Progenitor cell of endocrine pancreas (in vitro differentiated cells): Measurements from ENCODE around the gene SHKBP1. TPM values are rescaled to one million over a fixed set of nuclear protein-coding genes. Genes with fewer than 3 reads are reported as not detected.
A peak's percentile ranks its signal among the peaks of the same experiment; 100 is the strongest.

Source experiments
- DNase-seq: peaks from one replicate; pipeline ENCODE4 v3.0.0; 2021; ENCODE audit warnings: low spot score; ENCODE audit not compliant: unreplicated experiment
- H3K27ac Mint-ChIP-seq: 2 replicates; pipeline ENCODE4 v1.8.0; 2021; ENCODE audit warnings: mild to moderate bottlenecking, moderate library complexity, mixed read lengths
- H3K27me3 Mint-ChIP-seq: 2 replicates; pipeline ENCODE4 v1.8.0; 2021; ENCODE audit warnings: mixed read lengths
- H3K36me3 Mint-ChIP-seq: 2 replicates; pipeline ENCODE4 v1.8.0; 2022; ENCODE audit warnings: mixed read lengths; ENCODE audit not compliant: insufficient read depth
- H3K4me1 Mint-ChIP-seq: 2 replicates; pipeline ENCODE4 v1.8.0; 2021; ENCODE audit warnings: low read depth, mixed read lengths
- H3K4me3 Mint-ChIP-seq: 2 replicates; pipeline ENCODE4 v1.8.0; 2021; ENCODE audit warnings: low read depth, mild to moderate bottlenecking, moderate library complexity, mixed read lengths
- H3K9me3 Mint-ChIP-seq: 2 replicates; pipeline ENCODE4 v1.8.0; 2021; ENCODE audit warnings: low read depth, mixed read lengths
- total RNA-seq: library from RNA; stranded (reverse); gene quantifications from 2 replicates; pipeline ENCODE4 v1.2.1, GENCODE V29; 2021
- TF ChIP-seq, protein P1 (sequence below): fragments of 200-600 bp; sonication (generic); IDR thresholded peaks from one replicate; pipeline ENCODE4 v1.5.0; 2021; ENCODE audit warnings: antibody characterized with exemption, mild to moderate bottlenecking; ENCODE audit not compliant: unreplicated experiment

Gene SHKBP1
- total RNA-seq, 1 donor from 2014 or later: 114 TPM

- Mint-ChIP-seq H3K4me3 (peak overlapping the region; percentile 60), H3K9me3 (no peaks in the 10 kb centered on the region), H3K27ac (no peak overlapping the region), H3K4me1 (peaks cover 7% of the 10 kb centered on the region), H3K27me3 (peaks cover 95% of the 10 kb centered on the region), H3K36me3 (no peaks in the 10 kb centered on the region)
- peak; percentile 51 for DNase-seq
- TF ChIP-seq, protein P1, sequence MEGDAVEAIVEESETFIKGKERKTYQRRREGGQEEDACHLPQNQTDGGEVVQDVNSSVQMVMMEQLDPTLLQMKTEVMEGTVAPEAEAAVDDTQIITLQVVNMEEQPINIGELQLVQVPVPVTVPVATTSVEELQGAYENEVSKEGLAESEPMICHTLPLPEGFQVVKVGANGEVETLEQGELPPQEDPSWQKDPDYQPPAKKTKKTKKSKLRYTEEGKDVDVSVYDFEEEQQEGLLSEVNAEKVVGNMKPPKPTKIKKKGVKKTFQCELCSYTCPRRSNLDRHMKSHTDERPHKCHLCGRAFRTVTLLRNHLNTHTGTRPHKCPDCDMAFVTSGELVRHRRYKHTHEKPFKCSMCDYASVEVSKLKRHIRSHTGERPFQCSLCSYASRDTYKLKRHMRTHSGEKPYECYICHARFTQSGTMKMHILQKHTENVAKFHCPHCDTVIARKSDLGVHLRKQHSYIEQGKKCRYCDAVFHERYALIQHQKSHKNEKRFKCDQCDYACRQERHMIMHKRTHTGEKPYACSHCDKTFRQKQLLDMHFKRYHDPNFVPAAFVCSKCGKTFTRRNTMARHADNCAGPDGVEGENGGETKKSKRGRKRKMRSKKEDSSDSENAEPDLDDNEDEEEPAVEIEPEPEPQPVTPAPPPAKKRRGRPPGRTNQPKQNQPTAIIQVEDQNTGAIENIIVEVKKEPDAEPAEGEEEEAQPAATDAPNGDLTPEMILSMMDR: no peak
Observed at GRCh38 chr19:40609561-40610395, 33.1 kb downstream of the SHKBP1 start.

DNA sequence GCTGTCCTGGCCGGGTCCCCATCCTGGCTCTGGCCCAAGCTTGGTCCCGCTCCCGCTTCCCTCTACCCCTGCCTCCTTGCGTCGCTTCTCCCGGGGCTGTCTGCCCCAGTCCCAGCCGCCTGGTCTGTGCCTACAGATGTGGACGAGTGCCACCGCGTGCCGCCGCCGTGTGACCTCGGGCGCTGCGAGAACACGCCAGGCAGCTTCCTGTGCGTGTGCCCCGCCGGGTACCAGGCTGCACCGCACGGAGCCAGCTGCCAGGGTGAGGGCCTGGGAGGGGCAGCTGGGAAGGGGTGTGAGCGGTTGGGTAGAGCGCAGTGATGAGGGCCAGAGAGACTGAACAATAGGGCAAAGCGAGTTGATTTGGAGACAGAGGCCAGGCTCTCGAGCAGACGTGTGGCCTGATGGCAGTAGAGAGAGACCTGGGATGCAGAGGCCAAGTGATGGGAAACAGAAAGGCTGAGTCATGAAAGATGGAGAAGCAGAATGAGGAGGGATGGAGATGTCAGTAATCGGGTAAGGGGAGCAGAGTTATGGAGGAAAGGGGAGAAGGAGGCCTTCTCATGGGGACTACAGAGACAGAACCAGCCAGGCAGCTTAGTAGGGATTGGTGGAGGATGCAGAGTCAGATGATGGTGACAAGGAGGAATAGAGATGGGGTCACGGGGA is 33.9 kb downstream of the SHKBP1 start:
- TF ChIP-seq, protein P1: no peak
- H3K27me3 Mint-ChIP-seq: peaks cover 95% of the 10 kb centered on the region
- DNase-seq: no peak
- no peak overlapping the region for H3K27ac Mint-ChIP-seq
- H3K36me3 Mint-ChIP-seq: no peaks in the 10 kb centered on the region
- no peaks in the 10 kb centered on the region for H3K9me3 Mint-ChIP-seq
- no peak overlapping the region for H3K4me3 Mint-ChIP-seq
- peaks cover 7% of the 10 kb centered on the region for H3K4me1 Mint-ChIP-seq

GRCh38 chr19:40611096-40611495 is 34.4 kb downstream of the SHKBP1 start:
- DNase-seq: no peak
- TF ChIP-seq, protein P1: no peak
- H3K4me3 Mint-ChIP-seq: no peak overlapping the region
- no peak overlapping the region for H3K27ac Mint-ChIP-seq
- peaks cover 4% of the 10 kb centered on the region for H3K4me1 Mint-ChIP-seq
- H3K27me3 Mint-ChIP-seq: peaks cover 94% of the 10 kb centered on the region
- no peaks in the 10 kb centered on the region for H3K9me3 Mint-ChIP-seq
- no peaks in the 10 kb centered on the region for H3K36me3 Mint-ChIP-seq

GRCh38 chr19:40611900-40612698 is 35.4 kb downstream of the SHKBP1 start:
- Mint-ChIP-seq H3K9me3 (no peaks in the 10 kb centered on the region), H3K36me3 (no peaks in the 10 kb centered on the region), H3K27me3 (peaks cover 84% of the 10 kb centered on the region), H3K27ac (no peak overlapping the region), H3K4me1 (peaks cover 4% of the 10 kb centered on the region), H3K4me3 (no peak overlapping the region)
- TF ChIP-seq, protein P1: no peak
- no peak for DNase-seq
